K562 (cell line): ENCODE data around the gene PHYHD1.

Experiments
- CTCF ChIP-seq, 3 experiments: IDR thresholded peaks in 2 of 3; conservative IDR thresholded peaks in 1 of 3; 2 replicates each; pipeline ENCODE4 v1.5.1; 2011 to 2012; ENCODE audit warnings: low read length in 3 of 3, mild to moderate bottlenecking in 3 of 3, control low read depth in 2 of 3, improper control_type of control experiment in 1 of 3, inconsistent platforms in 1 of 3, low read depth in 1 of 3, mixed read lengths in 1 of 3, moderate library complexity in 1 of 3; ENCODE audit not compliant: insufficient read depth in 2 of 3
- ZNF134 ChIP-seq: fragments of 250-450 bp; sonication (Bioruptor Pico); conservative IDR thresholded peaks from 2 replicates; pipeline ENCODE4 v1.4.0; 2020

- no peak for TF ChIP-seq ZNF134 (CRISPR knock-in tag)
- TF ChIP-seq CTCF (IDR thresholded peaks at IDR 0.05 in 2 of 3, conservative IDR thresholded peaks at IDR 0.05 in 1 of 3; ENCODE audit: insufficient read depth in 2 of 3, low read depth in 1 of 3, low read length in 3 of 3): no peak
These were observed 6.6 kb upstream of the PHYHD1 start for GRCh38 chr9:128913995-128914772.
